Smooth muscle cell (in vitro differentiated cells): ENCODE data around the gene INTS7. TPM values are rescaled to one million over a fixed set of nuclear protein-coding genes. Genes with fewer than 3 reads are reported as not detected.

Experiments used
- DNase-seq: peaks from one replicate; lab custom pipeline; 2025; ENCODE audit not compliant: unreplicated experiment; lab: John Stamatoyannopoulos, UW
- H2AFZ ChIP-seq: fragments of 200-600 bp; sonication (generic); 2 replicates; pipeline ENCODE4 v1.6.0; 2016; ENCODE audit warnings: antibody characterized with exemption, low read depth, mild to moderate bottlenecking
- H3F3A ChIP-seq: fragments of 200-600 bp; sonication (generic); 2 replicates; pipeline ENCODE4 v1.6.0; 2017; ENCODE audit warnings: antibody characterized with exemption, low read depth
- H3K27ac ChIP-seq: fragments of 200-600 bp; sonication (generic); 2 replicates; pipeline ENCODE4 v1.5.1; 2016; ENCODE audit warnings: low read depth, mild to moderate bottlenecking
- H3K27me3 ChIP-seq: fragments of 200-600 bp; sonication (generic); 2 replicates; pipeline ENCODE4 v1.6.1; 2016; ENCODE audit warnings: low read depth, mild to moderate bottlenecking
- H3K36me3 ChIP-seq: fragments of 200-600 bp; sonication (generic); 2 replicates; pipeline ENCODE4 v1.5.1; 2016; ENCODE audit warnings: low read depth
- H3K4me1 ChIP-seq: fragments of 200-600 bp; sonication (generic); 2 replicates; pipeline ENCODE4 v1.5.1; 2016; ENCODE audit warnings: low read depth
- H3K4me2 ChIP-seq: fragments of 200-600 bp; sonication (generic); 2 replicates; pipeline ENCODE4 v1.6.0; 2016; ENCODE audit warnings: mild to moderate bottlenecking
- H3K4me3 ChIP-seq: fragments of 200-600 bp; sonication (generic); 2 replicates; pipeline ENCODE4 v1.5.1; 2016; ENCODE audit warnings: mild to moderate bottlenecking
- H3K79me2 ChIP-seq: fragments of 200-600 bp; sonication (generic); 2 replicates; pipeline ENCODE4 v1.6.0; 2016; ENCODE audit warnings: low read depth, mild to moderate bottlenecking
- H3K9ac ChIP-seq: fragments of 200-600 bp; sonication (generic); 2 replicates; pipeline ENCODE4 v1.6.0; 2016; ENCODE audit warnings: low read depth
- H3K9me3 ChIP-seq: fragments of 200-600 bp; sonication (generic); replicated peaks from 2 replicates; pipeline ENCODE4 v1.5.1; 2016; ENCODE audit warnings: low read depth
- H4K20me1 ChIP-seq: fragments of 200-600 bp; sonication (generic); 2 replicates; pipeline ENCODE4 v1.6.0; 2016; ENCODE audit warnings: low read depth
- WGBS: methylation state at CpG from one replicate; pipeline ENCODE4 v1.1.7; 2016; ENCODE audit warnings: low lambda C conversion rate; 5-methylcytosine and 5-hydroxymethylcytosine counted together
- polyA plus RNA-seq: library from polyadenylated mRNA; unstranded; fragments of >200 nt; fragmentation: Nextera tagmentation; extraction: Ambion mirVana; gene quantifications from 2 replicates; pipeline ENCODE4 v1.2.1, GENCODE V29; 2016
- total RNA-seq: library from RNA; depleted of rRNA; stranded (reverse); fragments of >200 nt; gene quantifications from 2 replicates; pipeline ENCODE4 v1.2.3, GENCODE V29; 2014
- TF ChIP-seq, protein P1 (sequence below): fragments of 200-600 bp; sonication (generic); IDR thresholded peaks from 2 replicates; pipeline ENCODE4 v1.5.1; 2017; ENCODE audit warnings: borderline replicate concordance, mild to moderate bottlenecking, antibody characterized with exemption; ENCODE audit not compliant: insufficient read depth, poor library complexity, severe bottlenecking

INTS7 gene
- total and polyA plus RNA-seq, 2 experiments from 2014 or later, result 5.9 to 9.5 TPM

DNA sequence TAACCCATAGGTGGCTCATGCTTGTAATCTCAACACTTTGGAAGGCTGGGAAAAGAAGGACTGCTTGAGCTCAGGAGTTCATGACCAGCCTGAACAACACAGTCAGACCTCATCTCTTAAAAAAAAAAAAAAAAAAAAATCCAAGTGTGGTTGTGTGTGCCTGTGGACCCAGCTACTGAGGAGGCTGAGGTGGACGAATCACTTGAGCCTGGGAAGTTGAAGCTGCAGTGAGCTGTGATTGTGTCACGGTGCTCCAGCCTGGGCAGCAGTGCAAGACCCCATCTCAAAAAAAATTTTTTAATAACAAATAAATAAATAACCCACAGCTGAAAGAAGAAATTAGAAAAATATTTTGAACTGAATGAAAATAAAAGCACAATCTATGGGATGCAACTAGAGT, 13.8 kb downstream of the INTS7 start:
- peaks cover 7% of the 10 kb centered on the region for H3K36me3 ChIP-seq
- no peak overlapping the region for H2AFZ ChIP-seq
- WGBS, result 90% methylated on average over 2 of the region's 2 CpGs
- TF ChIP-seq, protein P1, sequence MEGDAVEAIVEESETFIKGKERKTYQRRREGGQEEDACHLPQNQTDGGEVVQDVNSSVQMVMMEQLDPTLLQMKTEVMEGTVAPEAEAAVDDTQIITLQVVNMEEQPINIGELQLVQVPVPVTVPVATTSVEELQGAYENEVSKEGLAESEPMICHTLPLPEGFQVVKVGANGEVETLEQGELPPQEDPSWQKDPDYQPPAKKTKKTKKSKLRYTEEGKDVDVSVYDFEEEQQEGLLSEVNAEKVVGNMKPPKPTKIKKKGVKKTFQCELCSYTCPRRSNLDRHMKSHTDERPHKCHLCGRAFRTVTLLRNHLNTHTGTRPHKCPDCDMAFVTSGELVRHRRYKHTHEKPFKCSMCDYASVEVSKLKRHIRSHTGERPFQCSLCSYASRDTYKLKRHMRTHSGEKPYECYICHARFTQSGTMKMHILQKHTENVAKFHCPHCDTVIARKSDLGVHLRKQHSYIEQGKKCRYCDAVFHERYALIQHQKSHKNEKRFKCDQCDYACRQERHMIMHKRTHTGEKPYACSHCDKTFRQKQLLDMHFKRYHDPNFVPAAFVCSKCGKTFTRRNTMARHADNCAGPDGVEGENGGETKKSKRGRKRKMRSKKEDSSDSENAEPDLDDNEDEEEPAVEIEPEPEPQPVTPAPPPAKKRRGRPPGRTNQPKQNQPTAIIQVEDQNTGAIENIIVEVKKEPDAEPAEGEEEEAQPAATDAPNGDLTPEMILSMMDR, result no peak
- H3K4me2 ChIP-seq, result no peak overlapping the region
- no peak for DNase-seq
- H3K79me2 ChIP-seq, result peaks cover 42% of the 10 kb centered on the region
- H3K9me3 ChIP-seq, result no peaks in the 10 kb centered on the region
- H3K27ac ChIP-seq, result no peak overlapping the region
- no peaks in the 10 kb centered on the region for H3K4me1 ChIP-seq
- no peak overlapping the region for H3K4me3 ChIP-seq
- H4K20me1 ChIP-seq, result no peaks in the 10 kb centered on the region
- no peaks in the 10 kb centered on the region for H3K27me3 ChIP-seq
- H3F3A ChIP-seq, result no peaks in the 10 kb centered on the region
- H3K9ac ChIP-seq, result no peak overlapping the region

DNA sequence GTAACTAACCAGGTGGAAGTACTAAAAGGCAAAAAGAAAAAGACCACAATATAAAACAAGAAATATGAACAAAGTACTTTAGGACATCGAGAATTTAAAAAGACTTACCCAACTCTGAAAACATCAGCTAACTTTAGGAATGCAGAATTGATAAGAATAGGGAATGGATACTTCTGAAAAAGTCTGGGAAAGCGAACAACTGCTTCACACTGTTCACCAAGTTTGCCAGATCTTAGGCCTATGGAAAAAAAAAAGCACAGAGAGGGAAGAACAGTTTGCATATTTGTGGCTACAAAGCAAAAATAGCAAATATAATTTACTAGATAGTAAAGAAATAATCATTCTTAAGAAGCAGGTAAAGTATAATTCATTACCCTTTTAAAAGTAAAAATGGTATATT, 14.4 kb downstream of the INTS7 start:
- Histone ChIP-seq H3K9ac (no peak overlapping the region), H3K27me3 (no peaks in the 10 kb centered on the region), H3K79me2 (peaks cover 37% of the 10 kb centered on the region), H3K9me3 (no peaks in the 10 kb centered on the region), H3F3A (no peaks in the 10 kb centered on the region), H3K4me2 (no peak overlapping the region), H3K4me3 (no peak overlapping the region), H4K20me1 (no peaks in the 10 kb centered on the region), H3K4me1 (no peaks in the 10 kb centered on the region), H2AFZ (no peak overlapping the region), H3K36me3 (peaks cover 7% of the 10 kb centered on the region), H3K27ac (no peak overlapping the region)
- WGBS, result 96% methylated on average over 2 of the region's 2 CpGs
- DNase-seq, result no peak
- TF ChIP-seq, protein P1, result no peak

DNA sequence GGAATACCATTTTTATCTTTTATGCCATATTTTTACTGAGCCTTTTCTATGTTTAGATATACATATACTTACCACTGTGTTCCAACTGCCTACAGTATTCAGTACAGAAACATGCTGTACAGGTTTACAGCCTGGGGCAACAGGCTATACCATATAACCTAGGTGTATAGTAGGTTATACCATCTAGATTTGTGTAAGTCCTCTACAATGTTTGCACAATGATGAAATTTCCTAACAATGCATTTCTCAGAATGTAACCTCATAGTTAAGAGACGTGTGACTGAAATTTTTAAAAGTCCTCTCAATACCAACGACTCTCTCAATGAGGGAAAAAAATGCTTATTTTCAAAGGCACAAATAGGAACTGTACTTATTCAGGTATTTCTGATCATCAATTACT, 21.7 kb downstream of the INTS7 start:
- Histone ChIP-seq H3K36me3 (no peaks in the 10 kb centered on the region), H3K9ac (no peak overlapping the region), H3K4me3 (no peak overlapping the region), H3K27ac (no peak overlapping the region), H4K20me1 (no peaks in the 10 kb centered on the region), H2AFZ (no peak overlapping the region), H3K4me2 (no peak overlapping the region), H3K9me3 (no peaks in the 10 kb centered on the region), H3K79me2 (no peaks in the 10 kb centered on the region), H3K4me1 (no peaks in the 10 kb centered on the region), H3F3A (no peaks in the 10 kb centered on the region), H3K27me3 (no peaks in the 10 kb centered on the region)
- DNase-seq, result no peak
- TF ChIP-seq, protein P1, result no peak
- 92% methylated on average over 2 of the region's 2 CpGs for WGBS

DNA sequence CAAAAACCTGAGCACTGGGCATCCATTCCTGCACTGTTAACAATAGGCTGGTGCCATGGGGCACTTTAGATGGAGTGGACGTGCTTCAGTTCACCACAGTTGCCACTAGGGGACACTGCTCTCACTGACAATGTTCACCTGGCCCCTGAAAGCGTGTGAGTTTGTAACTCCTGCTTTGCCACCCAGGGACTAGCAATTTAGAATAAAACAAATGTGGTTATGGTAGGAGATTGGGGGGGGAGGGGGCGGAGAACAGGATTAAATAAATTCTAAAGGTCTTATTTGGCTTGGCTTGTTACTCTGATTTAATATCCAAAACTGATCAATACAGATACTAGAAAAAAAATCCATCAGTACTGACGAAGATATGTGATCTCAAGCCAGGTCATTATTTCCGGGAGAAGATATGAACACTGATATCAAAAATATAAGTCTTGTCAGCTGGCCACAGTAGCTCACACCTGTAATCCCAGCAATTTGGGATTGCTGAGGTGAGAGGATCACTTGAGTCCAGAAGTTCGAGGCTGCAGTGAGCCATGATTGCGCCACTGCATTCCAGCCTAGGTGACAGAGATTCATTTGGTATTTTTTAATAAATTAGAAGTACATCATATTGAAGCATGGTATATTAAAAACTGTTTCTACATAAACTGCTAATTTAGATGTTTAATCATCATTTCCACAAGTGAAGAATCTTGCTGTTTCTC, 23.2 kb downstream of the INTS7 start:
- Histone ChIP-seq H3K36me3 (no peaks in the 10 kb centered on the region), H3K4me3 (no peak overlapping the region), H2AFZ (no peak overlapping the region), H3K27me3 (no peaks in the 10 kb centered on the region), H3K4me2 (no peak overlapping the region), H3K4me1 (no peaks in the 10 kb centered on the region), H3K9me3 (no peaks in the 10 kb centered on the region), H3K27ac (no peak overlapping the region), H3K79me2 (no peaks in the 10 kb centered on the region), H4K20me1 (no peaks in the 10 kb centered on the region), H3K9ac (no peak overlapping the region), H3F3A (no peaks in the 10 kb centered on the region)
- 66% methylated on average over 7 of the region's 7 CpGs for WGBS
- DNase-seq, result no peak
- TF ChIP-seq, protein P1, result peak; percentile 90
